Fibroblast of the aortic adventitia (primary cell): Measurements from ENCODE around the gene IP6K3. TPM values are rescaled to one million over a fixed set of nuclear protein-coding genes. Genes with fewer than 3 reads are reported as not detected.

ENCODE experiments used
- DNase-seq: peaks from one replicate; pipeline ENCODE4 v3.0.0-alpha.2; 2010; ENCODE audit warnings: low read depth
- H3K4me3 ChIP-seq: 2 replicates; pipeline ENCODE4 v1.5.1; 2011; ENCODE audit warnings: low read depth, mild to moderate bottlenecking, control low read depth, low read length, moderate library complexity
- CTCF ChIP-seq: IDR thresholded peaks from 2 replicates; pipeline ENCODE4 v1.5.1; 2011; ENCODE audit warnings: mild to moderate bottlenecking, low read length, control low read depth, inconsistent platforms; ENCODE audit not compliant: insufficient read depth
- total RNA-seq: library from RNA; depleted of rRNA; stranded (reverse); fragments of >200 nt; gene quantifications from 2 replicates; pipeline ENCODE4 v1.2.3, GENCODE V29; 2012; ENCODE audit warnings: low replicate concordance

IP6K3 gene
- total RNA-seq, 1 donor = not detected

GRCh38 chr6:33688006-33688405 lies 58.7 kb downstream of the IP6K3 start:
- TF ChIP-seq CTCF = no peak
- DNase-seq = no peak
- H3K4me3 ChIP-seq = no peak overlapping the region

- no peak overlapping the region for H3K4me3 ChIP-seq
- TF ChIP-seq CTCF = no peak
- DNase-seq = no peak
These were observed 59.4 kb downstream of the IP6K3 start for GRCh38 chr6:33686981-33687975.

- no peak for DNase-seq
- H3K4me3 ChIP-seq = no peak overlapping the region
- no peak for TF ChIP-seq CTCF
These were observed 60.3 kb downstream of the IP6K3 start for GRCh38 chr6:33686225-33686924.

- no peak overlapping the region for H3K4me3 ChIP-seq
- TF ChIP-seq CTCF = no peak
- DNase-seq = no peak
These were observed 61.1 kb downstream of the IP6K3 start for GRCh38 chr6:33685411-33686224.

- no peak for TF ChIP-seq CTCF
- no peak for DNase-seq
- H3K4me3 ChIP-seq = no peak overlapping the region
These were observed 61.7 kb downstream of the IP6K3 start for GRCh38 chr6:33684983-33685382.

- H3K4me3 ChIP-seq = no peak overlapping the region
- no peak for DNase-seq
- no peak for TF ChIP-seq CTCF
These were observed 62.2 kb downstream of the IP6K3 start for GRCh38 chr6:33684428-33684896.
